ENCODE measurements around the gene ARHGAP20. TPM values are rescaled to one million over a fixed set of nuclear protein-coding genes. Genes with fewer than 3 reads are reported as not detected.

Gene ARHGAP20
- total RNA-seq, 1 donor = 2.2 TPM

GRCh38 chr11:110737593-110737992 is 25.4 kb upstream of the ARHGAP20 start:
- Histone ChIP-seq H2AFZ (ENCODE audit: low read length) (no peak overlapping the region), H3K4me3 (ENCODE audit: insufficient read depth, low read length) (no peak overlapping the region), H3K27ac (ENCODE audit: low read depth, low read length) (no peak overlapping the region), H4K20me1 (ENCODE audit: insufficient read depth, low read length) (no peaks in the 10 kb centered on the region), H3K9me3 (ENCODE audit: low read depth, low read length) (no peaks in the 10 kb centered on the region), H3K4me1 (ENCODE audit: insufficient read depth, low read length) (no peaks in the 10 kb centered on the region), H3K4me2 (ENCODE audit: insufficient read depth, low read length) (no peak overlapping the region), H3K79me2 (ENCODE audit: insufficient read depth, low read length) (no peaks in the 10 kb centered on the region), H3K27me3 (ENCODE audit: insufficient read depth, low read length) (no peaks in the 10 kb centered on the region), H3K36me3 (ENCODE audit: insufficient read depth, low read length) (no peaks in the 10 kb centered on the region)
- no peak for DNase-seq (ENCODE audit: insufficient read length, low spot score, missing footprints)
- no peak for TF ChIP-seq CTCF (IDR thresholded peaks at IDR 0.05; ENCODE audit: extremely low read depth, low read depth, low read length)

- DNase-seq (ENCODE audit: insufficient read length, low spot score, missing footprints) = peak; percentile 17
- H3K4me3 ChIP-seq (ENCODE audit: insufficient read depth, low read length) = no peak overlapping the region
- no peaks in the 10 kb centered on the region for H3K27me3 ChIP-seq (ENCODE audit: insufficient read depth, low read length)
- no peaks in the 10 kb centered on the region for H4K20me1 ChIP-seq (ENCODE audit: insufficient read depth, low read length)
- H3K9me3 ChIP-seq (ENCODE audit: low read depth, low read length) = no peaks in the 10 kb centered on the region
- no peaks in the 10 kb centered on the region for H3K79me2 ChIP-seq (ENCODE audit: insufficient read depth, low read length)
- TF ChIP-seq CTCF (IDR thresholded peaks at IDR 0.05; ENCODE audit: extremely low read depth, low read depth, low read length) = no peak
- H3K4me2 ChIP-seq (ENCODE audit: insufficient read depth, low read length) = no peak overlapping the region
- no peaks in the 10 kb centered on the region for H3K4me1 ChIP-seq (ENCODE audit: insufficient read depth, low read length)
- H3K27ac ChIP-seq (ENCODE audit: low read depth, low read length) = no peak overlapping the region
- H3K36me3 ChIP-seq (ENCODE audit: insufficient read depth, low read length) = no peaks in the 10 kb centered on the region
- H2AFZ ChIP-seq (ENCODE audit: low read length) = no peak overlapping the region
Observed at GRCh38 chr11:110736171-110736553, 23.9 kb upstream of the ARHGAP20 start.

GRCh38 chr11:110735455-110736170 is 23.4 kb upstream of the ARHGAP20 start:
- H3K9me3 ChIP-seq (ENCODE audit: low read depth, low read length) = no peaks in the 10 kb centered on the region
- H2AFZ ChIP-seq (ENCODE audit: low read length) = no peak overlapping the region
- no peaks in the 10 kb centered on the region for H3K27me3 ChIP-seq (ENCODE audit: insufficient read depth, low read length)
- no peaks in the 10 kb centered on the region for H3K4me1 ChIP-seq (ENCODE audit: insufficient read depth, low read length)
- H3K4me3 ChIP-seq (ENCODE audit: insufficient read depth, low read length) = no peak overlapping the region
- no peak for TF ChIP-seq CTCF (IDR thresholded peaks at IDR 0.05; ENCODE audit: extremely low read depth, low read depth, low read length)
- no peak overlapping the region for H3K4me2 ChIP-seq (ENCODE audit: insufficient read depth, low read length)
- no peaks in the 10 kb centered on the region for H3K79me2 ChIP-seq (ENCODE audit: insufficient read depth, low read length)
- H3K27ac ChIP-seq (ENCODE audit: low read depth, low read length) = no peak overlapping the region
- no peak for DNase-seq (ENCODE audit: insufficient read length, low spot score, missing footprints)
- no peaks in the 10 kb centered on the region for H4K20me1 ChIP-seq (ENCODE audit: insufficient read depth, low read length)
- H3K36me3 ChIP-seq (ENCODE audit: insufficient read depth, low read length) = no peaks in the 10 kb centered on the region

GRCh38 chr11:110734790-110735189 is 22.6 kb upstream of the ARHGAP20 start:
- TF ChIP-seq CTCF (IDR thresholded peaks at IDR 0.05; ENCODE audit: extremely low read depth, low read depth, low read length) = no peak
- Histone ChIP-seq H3K9me3 (ENCODE audit: low read depth, low read length) (no peaks in the 10 kb centered on the region), H3K4me2 (ENCODE audit: insufficient read depth, low read length) (no peak overlapping the region), H2AFZ (ENCODE audit: low read length) (no peak overlapping the region), H3K27me3 (ENCODE audit: insufficient read depth, low read length) (no peaks in the 10 kb centered on the region), H3K27ac (ENCODE audit: low read depth, low read length) (no peak overlapping the region), H3K36me3 (ENCODE audit: insufficient read depth, low read length) (no peaks in the 10 kb centered on the region), H3K4me1 (ENCODE audit: insufficient read depth, low read length) (no peaks in the 10 kb centered on the region), H3K4me3 (ENCODE audit: insufficient read depth, low read length) (no peak overlapping the region), H4K20me1 (ENCODE audit: insufficient read depth, low read length) (no peaks in the 10 kb centered on the region), H3K79me2 (ENCODE audit: insufficient read depth, low read length) (no peaks in the 10 kb centered on the region)
- no peak for DNase-seq (ENCODE audit: insufficient read length, low spot score, missing footprints)

Data from osteoblast (primary cell).